Chondrocyte (in vitro differentiated cells): ENCODE data around the gene GLO1. TPM values are rescaled to one million over a fixed set of nuclear protein-coding genes. Genes with fewer than 3 reads are reported as not detected.

Source experiments
- DNase-seq: peaks from one replicate; pipeline ENCODE4 v3.0.0; 2021; ENCODE audit warnings: mixed read lengths, low spot score
- H3K27ac Mint-ChIP-seq: one replicate; pipeline ENCODE4 v1.8.0; 2021; ENCODE audit warnings: mild to moderate bottlenecking, moderate library complexity, mixed read lengths; ENCODE audit not compliant: unreplicated experiment
- H3K27me3 Mint-ChIP-seq: 2 replicates; pipeline ENCODE4 v1.8.0; 2021; ENCODE audit warnings: low read depth, mixed read lengths
- H3K36me3 Mint-ChIP-seq: 2 replicates; pipeline ENCODE4 v1.8.0; 2021; ENCODE audit warnings: low read depth, mixed read lengths
- H3K4me1 Mint-ChIP-seq: 2 replicates; pipeline ENCODE4 v1.8.0; 2021; ENCODE audit warnings: low read depth, mild to moderate bottlenecking, mixed read lengths
- H3K4me3 Mint-ChIP-seq: one replicate; pipeline ENCODE4 v1.8.0; 2021; ENCODE audit warnings: mild to moderate bottlenecking, moderate library complexity, mixed read lengths; ENCODE audit not compliant: unreplicated experiment
- H3K9me3 Mint-ChIP-seq: 2 replicates; pipeline ENCODE4 v1.8.0; 2021; ENCODE audit warnings: low read depth, mixed read lengths
- total RNA-seq: library from RNA; stranded (reverse); gene quantifications from 3 replicates; pipeline ENCODE4 v1.2.1, GENCODE V29; 2021
- TF ChIP-seq, protein P1 (sequence below): fragments of 200-600 bp; sonication (generic); IDR thresholded peaks from 2 replicates; pipeline ENCODE4 v1.5.0; 2021; ENCODE audit warnings: antibody characterized with exemption, mild to moderate bottlenecking, moderate library complexity

The GLO1 gene
- total RNA-seq, 1 donor from 2014 or later: 77.7 TPM

DNA sequence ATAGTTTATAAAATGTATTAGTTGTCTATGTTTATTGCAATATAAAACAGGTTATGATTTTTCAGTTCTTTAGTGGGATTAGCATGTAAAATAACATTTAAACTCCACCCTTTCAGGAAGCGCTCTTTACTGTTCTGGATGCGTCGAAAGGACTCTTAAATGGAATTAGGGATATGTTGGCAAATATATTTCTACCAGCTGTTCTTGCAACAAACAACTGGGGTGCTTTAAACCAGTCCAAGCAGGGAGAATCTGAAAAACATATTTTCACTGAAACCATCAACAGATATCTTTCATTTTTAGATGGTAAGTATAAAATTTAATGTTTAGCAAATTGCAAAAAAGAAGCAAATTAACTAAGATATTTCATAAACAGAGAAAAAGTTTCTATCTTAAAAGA lies 34.0 kb upstream of the GLO1 start:
- H3K9me3 Mint-ChIP-seq: peaks cover 9% of the 10 kb centered on the region
- no peaks in the 10 kb centered on the region for H3K4me1 Mint-ChIP-seq
- no peak for DNase-seq
- H3K27me3 Mint-ChIP-seq: peaks cover 31% of the 10 kb centered on the region
- peaks cover 3% of the 10 kb centered on the region for H3K36me3 Mint-ChIP-seq
- TF ChIP-seq, protein P1, sequence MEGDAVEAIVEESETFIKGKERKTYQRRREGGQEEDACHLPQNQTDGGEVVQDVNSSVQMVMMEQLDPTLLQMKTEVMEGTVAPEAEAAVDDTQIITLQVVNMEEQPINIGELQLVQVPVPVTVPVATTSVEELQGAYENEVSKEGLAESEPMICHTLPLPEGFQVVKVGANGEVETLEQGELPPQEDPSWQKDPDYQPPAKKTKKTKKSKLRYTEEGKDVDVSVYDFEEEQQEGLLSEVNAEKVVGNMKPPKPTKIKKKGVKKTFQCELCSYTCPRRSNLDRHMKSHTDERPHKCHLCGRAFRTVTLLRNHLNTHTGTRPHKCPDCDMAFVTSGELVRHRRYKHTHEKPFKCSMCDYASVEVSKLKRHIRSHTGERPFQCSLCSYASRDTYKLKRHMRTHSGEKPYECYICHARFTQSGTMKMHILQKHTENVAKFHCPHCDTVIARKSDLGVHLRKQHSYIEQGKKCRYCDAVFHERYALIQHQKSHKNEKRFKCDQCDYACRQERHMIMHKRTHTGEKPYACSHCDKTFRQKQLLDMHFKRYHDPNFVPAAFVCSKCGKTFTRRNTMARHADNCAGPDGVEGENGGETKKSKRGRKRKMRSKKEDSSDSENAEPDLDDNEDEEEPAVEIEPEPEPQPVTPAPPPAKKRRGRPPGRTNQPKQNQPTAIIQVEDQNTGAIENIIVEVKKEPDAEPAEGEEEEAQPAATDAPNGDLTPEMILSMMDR: no peak
- no peak overlapping the region for H3K27ac Mint-ChIP-seq
- no peak overlapping the region for H3K4me3 Mint-ChIP-seq

DNA sequence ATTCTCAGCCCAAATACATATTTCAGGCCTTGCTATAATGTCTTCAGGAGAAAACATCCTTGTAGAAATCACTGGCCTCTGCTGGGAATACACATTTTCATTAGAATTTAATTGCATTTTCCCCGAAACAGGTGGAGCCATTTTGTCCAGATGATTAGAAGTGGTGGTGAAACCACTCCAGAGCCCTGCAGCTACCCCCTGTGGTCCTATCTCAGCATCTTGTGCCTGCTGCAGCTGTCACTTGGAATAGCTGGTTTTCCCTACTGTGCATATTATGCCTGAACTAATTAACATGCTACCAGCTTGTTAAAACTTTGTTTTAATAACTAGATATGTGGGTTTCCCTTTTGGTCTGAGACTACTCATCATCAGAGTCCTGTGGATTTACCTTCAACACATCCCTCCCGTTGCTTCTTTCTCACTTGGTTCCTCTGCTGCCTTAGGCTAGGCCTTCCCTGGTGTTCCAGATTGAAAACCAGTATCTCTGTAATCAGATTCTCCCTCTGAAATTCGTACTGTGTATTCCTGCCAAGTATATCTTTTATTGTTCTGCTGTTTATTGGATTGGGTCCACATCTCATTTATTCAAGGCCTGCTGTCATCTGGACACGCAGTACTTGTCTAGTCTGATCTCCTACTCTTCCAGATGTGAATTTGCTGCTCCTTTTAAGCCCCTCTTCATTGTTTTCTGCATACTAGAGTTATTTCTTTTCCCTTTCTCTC lies 27.4 kb upstream of the GLO1 start:
- H3K36me3 Mint-ChIP-seq: peaks cover under 1% of the 10 kb centered on the region
- TF ChIP-seq, protein P1: no peak
- no peaks in the 10 kb centered on the region for H3K4me1 Mint-ChIP-seq
- no peak overlapping the region for H3K4me3 Mint-ChIP-seq
- DNase-seq: no peak
- H3K9me3 Mint-ChIP-seq: peaks cover 4% of the 10 kb centered on the region
- peaks cover 2% of the 10 kb centered on the region for H3K27me3 Mint-ChIP-seq
- H3K27ac Mint-ChIP-seq: no peak overlapping the region

DNA sequence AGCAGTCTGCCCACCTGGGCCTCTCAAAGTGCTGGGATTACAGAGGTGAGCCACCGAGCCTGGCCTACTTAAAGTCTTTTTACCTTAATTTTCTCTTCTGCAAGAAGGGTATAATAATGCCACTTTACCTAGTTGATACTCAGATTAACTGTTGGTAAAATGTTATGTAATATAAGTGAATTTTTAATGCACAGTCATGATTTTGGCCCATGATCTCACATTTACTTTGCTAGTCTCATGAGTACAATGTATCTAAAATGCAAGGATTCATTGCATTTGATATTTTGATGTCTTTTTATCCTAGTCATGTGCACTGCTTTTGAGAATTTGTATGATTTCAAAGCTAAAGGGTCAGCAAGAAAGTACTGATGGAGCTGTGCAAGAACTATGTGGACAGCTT lies 25.3 kb upstream of the GLO1 start:
- Mint-ChIP-seq H3K4me3 (no peak overlapping the region), H3K9me3 (no peaks in the 10 kb centered on the region), H3K36me3 (no peaks in the 10 kb centered on the region), H3K4me1 (no peaks in the 10 kb centered on the region), H3K27ac (no peak overlapping the region), H3K27me3 (peaks cover 2% of the 10 kb centered on the region)
- TF ChIP-seq, protein P1: no peak
- no peak for DNase-seq

DNA sequence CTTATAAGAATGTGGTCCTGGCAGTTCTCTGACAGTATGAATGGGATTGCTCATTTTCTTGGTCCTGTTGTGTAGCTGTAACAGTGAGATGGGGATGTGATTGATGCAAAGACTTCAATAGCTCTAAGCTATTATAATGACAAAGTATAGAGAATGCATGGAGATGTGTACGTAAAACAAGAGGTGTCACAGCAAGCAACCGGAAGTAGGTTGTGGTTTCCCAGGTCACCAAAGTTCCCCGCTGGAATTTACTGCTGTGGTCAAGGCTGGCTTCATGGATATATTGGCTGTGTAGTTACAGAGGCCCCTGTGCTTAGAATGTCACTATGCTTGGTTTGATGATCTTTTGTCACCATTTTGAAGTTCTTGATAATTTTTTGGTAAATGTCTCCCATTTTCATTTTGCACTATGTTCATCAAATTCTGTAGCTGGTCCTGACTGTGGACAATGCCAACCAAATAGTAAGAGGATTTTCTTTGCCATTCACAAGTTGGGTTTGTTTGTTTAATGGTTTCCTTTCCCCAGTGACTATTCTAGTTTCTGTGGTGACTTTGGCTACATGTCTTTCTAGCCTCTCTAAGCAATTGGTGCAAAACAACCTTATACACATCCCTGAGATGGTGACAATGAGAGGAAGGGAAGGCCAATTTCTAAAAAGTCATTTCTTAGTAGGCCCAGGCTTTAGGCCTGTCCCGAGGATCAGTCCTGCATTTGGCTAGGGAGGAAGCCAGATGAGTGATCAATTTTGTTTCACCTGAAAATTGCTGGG lies 22.7 kb upstream of the GLO1 start:
- H3K27ac Mint-ChIP-seq: no peak overlapping the region
- H3K27me3 Mint-ChIP-seq: no peaks in the 10 kb centered on the region
- TF ChIP-seq, protein P1: no peak
- no peaks in the 10 kb centered on the region for H3K36me3 Mint-ChIP-seq
- no peak overlapping the region for H3K4me3 Mint-ChIP-seq
- DNase-seq: no peak
- H3K9me3 Mint-ChIP-seq: no peaks in the 10 kb centered on the region
- H3K4me1 Mint-ChIP-seq: peaks cover 7% of the 10 kb centered on the region

DNA sequence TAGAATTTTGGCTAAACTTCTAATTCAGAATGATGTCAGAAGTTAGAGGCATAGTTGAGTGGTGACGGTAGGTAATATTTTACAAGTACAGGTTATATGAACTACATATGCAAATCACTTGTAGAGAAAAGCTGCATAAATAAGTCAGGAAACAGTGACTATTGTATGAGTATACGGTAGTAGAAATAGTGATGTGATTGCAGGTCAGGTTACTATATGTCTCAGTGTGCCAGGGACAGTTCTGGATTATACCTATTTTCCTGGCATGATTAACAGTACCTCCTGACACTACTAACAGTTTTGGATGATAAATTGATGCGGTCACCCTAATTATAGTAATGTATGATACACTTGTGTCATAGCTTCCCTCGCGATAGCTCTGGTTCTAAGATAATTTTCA lies 21.4 kb upstream of the GLO1 start:
- no peak for DNase-seq
- Mint-ChIP-seq H3K36me3 (no peaks in the 10 kb centered on the region), H3K4me1 (peaks cover 7% of the 10 kb centered on the region), H3K9me3 (no peaks in the 10 kb centered on the region), H3K27me3 (no peaks in the 10 kb centered on the region), H3K4me3 (no peak overlapping the region), H3K27ac (no peak overlapping the region)
- TF ChIP-seq, protein P1: no peak
